Activated CD8-positive, alpha-beta memory T cell treated with anti-CD3 and anti-CD28 coated beads for 24 hours (primary cell): ENCODE data around the gene LRRC2.
"Not testable (repeated sequence)": the region's sequence is repeated elsewhere in the genome, so short reads cannot be mapped to it uniquely, and the experiment has no call there.

Source experiments
- DNase-seq: peaks from one replicate; pipeline ENCODE4 v3.0.0-alpha.2; 2020

LRRC2 gene

GRCh38 chr3:46566040-46566641, at the start of gene LRRC2:
LRRC2 (minus strand) TSS chr3:46566302; CDS start chr3:46551591, 14,711 bp downstream.
- peak; percentile 63 for DNase-seq

- peak; percentile 17 for DNase-seq
Observed at GRCh38 chr3:46615050-46615775, 49.1 kb upstream of the LRRC2 start.

GRCh38 chr3:46614431-46614830, 48.3 kb upstream of the LRRC2 start:
- DNase-seq = peak; percentile 15

GRCh38 chr3:46613313-46614005, 47.4 kb upstream of the LRRC2 start:
- peak; percentile 43 for DNase-seq

- DNase-seq = no peak
Observed at GRCh38 chr3:46612324-46612723, 46.2 kb upstream of the LRRC2 start, which contains the start of gene FAM240A. FAM240A (plus strand) TSS chr3:46612525; CDS start chr3:46612684, 159 bp downstream.

- peak; percentile 37 for DNase-seq
Observed at GRCh38 chr3:46609944-46610722, 44.0 kb upstream of the LRRC2 start.

GRCh38 chr3:46609212-46609721, 43.2 kb upstream of the LRRC2 start:
- DNase-seq = peak; percentile 42

- DNase-seq = no peak
Observed at GRCh38 chr3:46607603-46608028, 41.5 kb upstream of the LRRC2 start.

GRCh38 chr3:46604127-46604526, 38.0 kb upstream of the LRRC2 start:
- DNase-seq = no peak

GRCh38 chr3:46603446-46604046, 37.4 kb upstream of the LRRC2 start:
- no peak for DNase-seq

GRCh38 chr3:46599590-46599989, 33.5 kb upstream of the LRRC2 start:
- no peak for DNase-seq

GRCh38 chr3:46595819-46596314, 29.8 kb upstream of the LRRC2 start:
- DNase-seq = no peak

- no peak for DNase-seq
Observed at GRCh38 chr3:46594723-46595122, 28.6 kb upstream of the LRRC2 start.

GRCh38 chr3:46593979-46594378, 27.9 kb upstream of the LRRC2 start:
- no peak for DNase-seq

GRCh38 chr3:46593274-46593862, 27.3 kb upstream of the LRRC2 start:
- DNase-seq = no peak

- DNase-seq = not testable (repeated sequence)
Observed at GRCh38 chr3:46587268-46587667, 21.2 kb upstream of the LRRC2 start.

- DNase-seq = no peak
Observed at GRCh38 chr3:46586738-46587246, 20.7 kb upstream of the LRRC2 start.

- DNase-seq = no peak
Observed at GRCh38 chr3:46585799-46586693, 19.9 kb upstream of the LRRC2 start.

- DNase-seq = no peak
Observed at GRCh38 chr3:46584598-46585467, 18.7 kb upstream of the LRRC2 start.
